MCF 10A (cell line): ENCODE data around the gene MTHFD1L. TPM values are rescaled to one million over a fixed set of nuclear protein-coding genes. Genes with fewer than 3 reads are reported as not detected.

Experiments
- BruUV-seq: library from RNA; stranded (reverse); fragments of 400-500 nt; replicated peaks from 2 replicates; lab custom pipeline; 2021; lab: Mats Ljungman, UMichigan
- CTCF ChIA-PET: fragments of 300-600 bp; sonication (Branson Sonifier 250); formaldehyde crosslinking; extraction: SDS; loops from one replicate; lab custom pipeline; 2021; ENCODE audit warnings: antibody characterized with exemption, inconsistent platforms; lab: Yijun Ruan, JAX
- POLR2A ChIA-PET: fragments of 300-600, 350-650 bp; sonication (Branson Sonifier 250); formaldehyde crosslinking; extraction: SDS; loops from one replicate; lab custom pipeline; 2020; ENCODE audit warnings: antibody characterized with exemption, inconsistent platforms; lab: Yijun Ruan, JAX
- DNase-seq: peaks from one replicate; pipeline ENCODE4 v3.0.0-alpha.2; 2018; ENCODE audit not compliant: unreplicated experiment
- H3K27ac Mint-ChIP-seq: one replicate; pipeline ENCODE4 v1.8.0; 2022; ENCODE audit warnings: mild to moderate bottlenecking, low read depth, mixed read lengths; ENCODE audit not compliant: unreplicated experiment
- H3K27me3 Mint-ChIP-seq: one replicate; pipeline ENCODE4 v1.8.0; 2022; ENCODE audit warnings: mixed read lengths; ENCODE audit not compliant: insufficient read depth, unreplicated experiment
- H3K36me3 Mint-ChIP-seq: one replicate; pipeline ENCODE4 v1.8.0; 2022; ENCODE audit warnings: mild to moderate bottlenecking, moderate library complexity, mixed read lengths; ENCODE audit not compliant: insufficient read depth, unreplicated experiment
- H3K4me1 Mint-ChIP-seq: one replicate; pipeline ENCODE4 v1.8.0; 2022; ENCODE audit warnings: mixed read lengths; ENCODE audit not compliant: insufficient read depth, unreplicated experiment
- H3K4me3 Mint-ChIP-seq: one replicate; pipeline ENCODE4 v1.8.0; 2022; ENCODE audit warnings: mild to moderate bottlenecking, moderate library complexity, mixed read lengths; ENCODE audit not compliant: unreplicated experiment
- H3K9me3 Mint-ChIP-seq: one replicate; pipeline ENCODE4 v1.8.0; 2022; ENCODE audit warnings: mixed read lengths; ENCODE audit not compliant: unreplicated experiment
- CTCF ChIP-seq: fragments of 200-600 bp; IDR thresholded peaks from one replicate; pipeline ENCODE4 v1.8.0; 2022; ENCODE audit warnings: antibody characterized with exemption, mild to moderate bottlenecking; ENCODE audit not compliant: unreplicated experiment
- intact Hi-C: fragments of 100-400 bp; cut with micrococcal nuclease; formaldehyde crosslinking; loops from 2 replicates; pipeline ENCODE4 v1.14.1; 2022
- total RNA-seq: library from RNA; stranded (reverse); gene quantifications from 2 replicates; pipeline ENCODE4 v1.2.3, GENCODE V29; 2022

Gene MTHFD1L
- total RNA-seq, 1 experiment from 2014 or later, result 110 TPM

- no peaks in the 10 kb centered on the region for H3K27me3 Mint-ChIP-seq
- DNase-seq, result no peak
- H3K27ac Mint-ChIP-seq, result no peak overlapping the region
- no peak for TF ChIP-seq CTCF
- intact Hi-C loops, result no loop called here
- CTCF ChIA-PET, result interaction anchor here (0.9 to 2.0 kb wide), 2 partner anchors 15 to 325 kb away, joined by 3 to 8 read pairs; no protein-coding TSS in a partner anchor
- no TSS peak for BruUV-seq
- POLR2A ChIA-PET, result no interaction called here
- H3K36me3 Mint-ChIP-seq, result peaks cover 20% of the 10 kb centered on the region
- no peaks in the 10 kb centered on the region for H3K9me3 Mint-ChIP-seq
- peaks cover 13% of the 10 kb centered on the region for H3K4me1 Mint-ChIP-seq
- no peak overlapping the region for H3K4me3 Mint-ChIP-seq
Observed at GRCh38 chr6:150999576-150999975, 134.1 kb downstream of the MTHFD1L start.

DNA sequence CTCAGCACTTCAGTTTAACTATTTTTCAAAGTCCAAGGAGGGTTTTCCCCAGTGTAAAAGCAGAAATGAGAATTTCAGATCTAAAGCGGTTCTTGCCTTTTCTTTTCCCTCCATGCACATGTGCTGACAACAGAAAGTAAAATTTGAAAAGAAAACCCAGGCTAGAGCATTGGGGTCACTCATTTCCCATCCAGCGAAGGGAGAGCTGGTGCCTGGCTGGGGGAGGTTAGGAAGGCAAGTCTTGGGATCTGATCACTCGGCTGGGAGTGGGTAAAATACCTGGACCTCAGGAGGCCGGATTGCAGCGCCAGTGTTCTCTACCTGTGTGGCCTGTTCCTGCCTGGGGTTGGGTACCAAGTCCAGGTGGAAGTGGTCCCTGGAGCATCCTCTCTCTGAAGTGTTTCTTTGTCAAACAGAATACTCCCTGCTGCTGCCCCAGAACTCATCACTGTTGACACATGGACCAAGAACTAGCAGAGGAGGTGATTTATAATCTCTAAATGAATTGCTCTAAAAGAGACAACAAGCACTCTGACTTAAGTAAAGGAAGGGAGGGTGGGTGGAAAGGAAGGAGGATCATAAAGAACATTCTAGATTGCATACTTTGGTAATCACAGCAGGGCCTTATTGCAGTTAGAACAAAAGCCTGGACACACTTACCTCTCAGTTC is 136.0 kb downstream of the MTHFD1L start:
- POLR2A ChIA-PET, result interaction anchor here (0.6 to 0.9 kb wide), 2 partner anchors 15 to 31 kb away, joined by 3 read pairs; no protein-coding TSS in a partner anchor

GRCh38 chr6:151002057-151002450 is 136.6 kb downstream of the MTHFD1L start:
- CTCF ChIA-PET, result interaction anchor here (0.6 to 2.9 kb wide), 3 partner anchors 110 to 323 kb away, joined by 3 to 13 read pairs (median 8); no protein-coding TSS in a partner anchor
- intact Hi-C loops, result no loop called here
- no peak overlapping the region for H3K4me3 Mint-ChIP-seq

More for the DNA sequence above, 136.0 kb downstream of the MTHFD1L start:
- Mint-ChIP-seq H3K27me3 (no peaks in the 10 kb centered on the region), H3K4me3 (no peak overlapping the region), H3K4me1 (peaks cover 27% of the 10 kb centered on the region), H3K9me3 (no peaks in the 10 kb centered on the region), H3K36me3 (peaks cover 19% of the 10 kb centered on the region), H3K27ac (no peak overlapping the region)
- intact Hi-C loops, result no loop called here
- DNase-seq, result no peak
- no peak for TF ChIP-seq CTCF
- no TSS peak for BruUV-seq
- CTCF ChIA-PET, result interaction anchor here (0.6 to 2.9 kb wide), 4 partner anchors 13 to 323 kb away, joined by 3 to 13 read pairs (median 8); no protein-coding TSS in a partner anchor

More at GRCh38 chr6:151002057-151002450, 136.6 kb downstream of the MTHFD1L start:
- no peak overlapping the region for H3K27ac Mint-ChIP-seq
- H3K4me1 Mint-ChIP-seq, result peaks cover 27% of the 10 kb centered on the region
- peaks cover 14% of the 10 kb centered on the region for H3K36me3 Mint-ChIP-seq
- no peaks in the 10 kb centered on the region for H3K9me3 Mint-ChIP-seq
- POLR2A ChIA-PET, result interaction anchor here (0.9 kb wide), 1 partner anchor 16 kb away, joined by 3 read pairs; no protein-coding TSS in a partner anchor
- no TSS peak for BruUV-seq
- TF ChIP-seq CTCF, result no peak
- H3K27me3 Mint-ChIP-seq, result no peaks in the 10 kb centered on the region
- DNase-seq, result no peak
